H9 (cell line): ENCODE measurements around the gene KRTAP12-1. TPM values are rescaled to one million over a fixed set of nuclear protein-coding genes. Genes with fewer than 3 reads are reported as not detected.

ENCODE experiments used
- DNase-seq: peaks from one replicate; pipeline ENCODE4 v3.0.0-alpha.2; 2017
- H2AFZ ChIP-seq: one replicate; pipeline ENCODE4 v1.6.1; 2013; ENCODE audit warnings: mild to moderate bottlenecking, low read length, control low read depth, moderate library complexity
- H2AK5ac ChIP-seq: 2 replicates; pipeline ENCODE4 v1.6.1; 2013; ENCODE audit warnings: low read length, control low read depth, mixed read lengths; ENCODE audit not compliant: insufficient read length
- H2BK120ac ChIP-seq: one replicate; pipeline ENCODE4 v1.6.1; 2013; ENCODE audit warnings: low read depth, mild to moderate bottlenecking, low read length, control low read depth, inconsistent platforms; ENCODE audit not compliant: poor library complexity, severe bottlenecking
- H2BK12ac ChIP-seq: 2 replicates; pipeline ENCODE4 v1.6.1; 2013; ENCODE audit warnings: low read length, control low read depth, mixed read lengths, low read depth; ENCODE audit not compliant: insufficient read length
- H2BK15ac ChIP-seq: 2 replicates; pipeline ENCODE4 v1.6.1; 2013; ENCODE audit warnings: low read depth, low read length, control low read depth
- H2BK20ac ChIP-seq: one replicate; pipeline ENCODE4 v1.6.1; 2013; ENCODE audit warnings: low read depth, mild to moderate bottlenecking, low read length, control low read depth, inconsistent platforms; ENCODE audit not compliant: poor library complexity, severe bottlenecking
- H2BK5ac ChIP-seq: 2 replicates; pipeline ENCODE4 v1.6.1; 2013; ENCODE audit warnings: low read length, control low read depth, mixed read lengths; ENCODE audit not compliant: insufficient read length
- H3K14ac ChIP-seq: 2 replicates; pipeline ENCODE4 v1.6.1; 2013; ENCODE audit warnings: low read length, control low read depth; ENCODE audit not compliant: insufficient read depth
- H3K18ac ChIP-seq: 2 replicates; pipeline ENCODE4 v1.6.1; 2013; ENCODE audit warnings: low read depth, mild to moderate bottlenecking, mixed read lengths, low read length, control low read depth; ENCODE audit not compliant: insufficient read length
- H3K23ac ChIP-seq: 2 replicates; pipeline ENCODE4 v1.6.1; 2013; ENCODE audit warnings: low read length, control low read depth, mixed read lengths, low read depth; ENCODE audit not compliant: insufficient read length
- H3K23me2 ChIP-seq: 2 replicates; pipeline ENCODE4 v1.6.1; 2013; ENCODE audit warnings: low read depth, mild to moderate bottlenecking, mixed read lengths, low read length, control low read depth; ENCODE audit not compliant: insufficient read length, poor library complexity, severe bottlenecking
- H3K27ac ChIP-seq: 2 replicates; pipeline ENCODE4 v1.5.1; 2013; ENCODE audit warnings: low read length, control low read depth, mixed read lengths, low read depth; ENCODE audit not compliant: insufficient read length
- H3K27me3 ChIP-seq: 2 replicates; pipeline ENCODE4 v1.6.1; 2013; ENCODE audit warnings: low read length, control low read depth, inconsistent platforms; ENCODE audit not compliant: insufficient read depth
- H3K4ac ChIP-seq: 2 replicates; pipeline ENCODE4 v1.6.1; 2013; ENCODE audit warnings: low read depth, mild to moderate bottlenecking, control low read depth, inconsistent platforms, low read length, moderate library complexity
- H3K4me1 ChIP-seq: 2 replicates; pipeline ENCODE4 v1.6.1; 2013; ENCODE audit warnings: low read length, control low read depth, inconsistent platforms; ENCODE audit not compliant: insufficient read depth
- H3K4me2 ChIP-seq: 2 replicates; pipeline ENCODE4 v1.6.1; 2013; ENCODE audit warnings: low read length, control low read depth, mixed read lengths; ENCODE audit not compliant: insufficient read length, insufficient read depth
- H3K56ac ChIP-seq: 2 replicates; pipeline ENCODE4 v1.6.1; 2013; ENCODE audit warnings: low read depth, mild to moderate bottlenecking, mixed read lengths, low read length, control low read depth; ENCODE audit not compliant: insufficient read length
- H3K79me1 ChIP-seq: 2 replicates; pipeline ENCODE4 v1.6.1; 2013; ENCODE audit warnings: low read depth, mild to moderate bottlenecking, moderate library complexity, low read length, control low read depth, inconsistent platforms; ENCODE audit not compliant: insufficient read depth, poor library complexity, severe bottlenecking
- H3K79me2 ChIP-seq: 2 replicates; pipeline ENCODE4 v1.6.1; 2013; ENCODE audit warnings: low read length, control low read depth, inconsistent platforms; ENCODE audit not compliant: insufficient read depth
- H3K9ac ChIP-seq: 2 replicates; pipeline ENCODE4 v1.6.1; 2013; ENCODE audit warnings: low read length, control low read depth, mixed read lengths; ENCODE audit not compliant: insufficient read length; ENCODE audit errors: extremely low read depth
- H3K9me3 ChIP-seq: one replicate; pipeline ENCODE4 v1.6.1; 2013; ENCODE audit warnings: low read depth, low read length, inconsistent platforms; ENCODE audit not compliant: control insufficient read depth
- H3T11ph ChIP-seq: one replicate; pipeline ENCODE4 v1.6.1; 2013; ENCODE audit warnings: mild to moderate bottlenecking, low read length, control low read depth, inconsistent platforms
- H4K20me1 ChIP-seq: one replicate; pipeline ENCODE4 v1.6.1; 2013; ENCODE audit not compliant: control insufficient read depth, insufficient read length, insufficient read depth
- H4K5ac ChIP-seq: 2 replicates; pipeline ENCODE4 v1.6.1; 2013; ENCODE audit warnings: low read depth, mild to moderate bottlenecking, mixed read lengths, low read length, control low read depth; ENCODE audit not compliant: insufficient read length
- H4K8ac ChIP-seq: replicated peaks from 2 replicates; pipeline ENCODE4 v1.6.1; 2013; ENCODE audit warnings: low read length, control low read depth, mixed read lengths, low read depth; ENCODE audit not compliant: insufficient read length
- H4K91ac ChIP-seq: 2 replicates; pipeline ENCODE4 v1.6.1; 2013; ENCODE audit warnings: low read depth, mild to moderate bottlenecking, moderate library complexity, mixed read lengths, low read length, control low read depth; ENCODE audit not compliant: insufficient read length
- H3K27ac Mint-ChIP-seq, 3 experiments: 2 replicates in 2 of 3; 3 replicates in 1 of 3; pipeline ENCODE4 v1.8.0; 2020 to 2021; ENCODE audit warnings: mixed read lengths in 3 of 3, mild to moderate bottlenecking in 1 of 3, moderate library complexity in 1 of 3
- H3K27me3 Mint-ChIP-seq: 2 replicates; pipeline ENCODE4 v1.8.0; 2021; ENCODE audit warnings: low read depth, mild to moderate bottlenecking, moderate library complexity, mixed read lengths
- H3K36me3 Mint-ChIP-seq, 3 experiments: 2 replicates in 2 of 3; 3 replicates in 1 of 3; pipeline ENCODE4 v1.8.0; 2020 to 2021; ENCODE audit warnings: low read depth in 3 of 3, mixed read lengths in 3 of 3; ENCODE audit not compliant: insufficient read depth in 1 of 3
- H3K4me1 Mint-ChIP-seq, 2 experiments: 2 replicates each; pipeline ENCODE4 v1.8.0; 2020; ENCODE audit warnings: mixed read lengths in 2 of 2
- H3K4me3 Mint-ChIP-seq, 2 experiments: 2 replicates in 1 of 2; 3 replicates in 1 of 2; pipeline ENCODE4 v1.8.0; 2020 to 2021; ENCODE audit warnings: mild to moderate bottlenecking in 2 of 2, mixed read lengths in 2 of 2, moderate library complexity in 1 of 2
- H3K9me3 Mint-ChIP-seq, 2 experiments: 2 replicates in 1 of 2; 3 replicates in 1 of 2; pipeline ENCODE4 v1.8.0; 2020; ENCODE audit warnings: mild to moderate bottlenecking in 2 of 2, mixed read lengths in 2 of 2, moderate library complexity in 1 of 2
- WGBS: extraction: QIAGEN DNeasy Blood & Tissue Kit; methylation state at CpG from one replicate; pipeline ENCODE4 v1.1.7; 2013; ENCODE audit warnings: missing lambda C conversion rate, low lambda C conversion rate, mixed read lengths; ENCODE audit not compliant: insufficient read length; ENCODE audit errors: extremely low coverage; 5-methylcytosine and 5-hydroxymethylcytosine counted together
- total RNA-seq: library from RNA; stranded (reverse); gene quantifications from 2 replicates; pipeline ENCODE4 v1.2.1, GENCODE V29; 2021
- TF ChIP-seq, protein P1 (sequence below): fragments of 200-600 bp; sonication (generic); conservative IDR thresholded peaks from 3 replicates; pipeline ENCODE4 v1.8.0; 2021; ENCODE audit warnings: antibody characterized with exemption, mild to moderate bottlenecking

The KRTAP12-1 gene
- total RNA-seq, 1 experiment from 2014 or later: not detected

DNA sequence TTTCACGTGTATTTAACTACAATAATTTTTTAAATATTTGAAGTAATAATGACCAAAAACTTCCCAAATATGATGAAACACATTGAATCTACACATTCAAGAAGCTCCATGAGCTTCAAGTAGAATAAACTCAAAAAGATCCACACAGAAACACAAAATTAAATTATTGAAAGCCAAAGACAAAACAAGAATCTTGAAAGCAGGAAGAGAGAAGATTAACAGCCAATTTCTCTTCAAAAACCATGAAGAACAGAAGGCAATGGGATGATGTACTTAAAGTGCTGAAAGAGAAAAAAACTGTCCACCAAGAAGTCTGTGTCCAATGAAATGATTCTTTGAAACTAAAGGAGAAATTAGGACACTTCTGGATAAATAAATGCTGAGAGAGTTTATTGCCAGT is 49.9 kb downstream of the KRTAP12-1 start:
- Histone ChIP-seq H4K8ac (no peak overlapping the region), H3K9me3 (no peaks in the 10 kb centered on the region), H2AK5ac (no peak overlapping the region), H4K20me1 (no peaks in the 10 kb centered on the region), H3K79me1 (no peaks in the 10 kb centered on the region), H3K4me1 (no peaks in the 10 kb centered on the region), H3K79me2 (no peaks in the 10 kb centered on the region), H3K9ac (no peak overlapping the region), H3T11ph (no peak overlapping the region), H3K18ac (no peak overlapping the region), H4K91ac (no peak overlapping the region), H3K4ac (no peak overlapping the region), H2BK15ac (no peak overlapping the region), H3K56ac (no peak overlapping the region), H3K23ac (no peak overlapping the region), H3K14ac (no peak overlapping the region), H2BK120ac (no peak overlapping the region), H3K4me2 (no peak overlapping the region), H2AFZ (no peak overlapping the region), H3K27ac (no peak overlapping the region), H2BK20ac (no peak overlapping the region), H3K27me3 (no peaks in the 10 kb centered on the region), H2BK12ac (no peak overlapping the region), H3K23me2 (no peaks in the 10 kb centered on the region), H4K5ac (no peak overlapping the region), H2BK5ac (no peak overlapping the region)
- H3K9me3 Mint-ChIP-seq: peaks cover 20 to 26% of the 10 kb centered on the region in 2 experiments
- no peak for DNase-seq
- H3K27ac Mint-ChIP-seq: no peak overlapping the region
- TF ChIP-seq, protein P1, sequence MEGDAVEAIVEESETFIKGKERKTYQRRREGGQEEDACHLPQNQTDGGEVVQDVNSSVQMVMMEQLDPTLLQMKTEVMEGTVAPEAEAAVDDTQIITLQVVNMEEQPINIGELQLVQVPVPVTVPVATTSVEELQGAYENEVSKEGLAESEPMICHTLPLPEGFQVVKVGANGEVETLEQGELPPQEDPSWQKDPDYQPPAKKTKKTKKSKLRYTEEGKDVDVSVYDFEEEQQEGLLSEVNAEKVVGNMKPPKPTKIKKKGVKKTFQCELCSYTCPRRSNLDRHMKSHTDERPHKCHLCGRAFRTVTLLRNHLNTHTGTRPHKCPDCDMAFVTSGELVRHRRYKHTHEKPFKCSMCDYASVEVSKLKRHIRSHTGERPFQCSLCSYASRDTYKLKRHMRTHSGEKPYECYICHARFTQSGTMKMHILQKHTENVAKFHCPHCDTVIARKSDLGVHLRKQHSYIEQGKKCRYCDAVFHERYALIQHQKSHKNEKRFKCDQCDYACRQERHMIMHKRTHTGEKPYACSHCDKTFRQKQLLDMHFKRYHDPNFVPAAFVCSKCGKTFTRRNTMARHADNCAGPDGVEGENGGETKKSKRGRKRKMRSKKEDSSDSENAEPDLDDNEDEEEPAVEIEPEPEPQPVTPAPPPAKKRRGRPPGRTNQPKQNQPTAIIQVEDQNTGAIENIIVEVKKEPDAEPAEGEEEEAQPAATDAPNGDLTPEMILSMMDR: no peak
- no peak overlapping the region for H3K4me3 Mint-ChIP-seq
- no CpG with 5 or more reads among the region's 1 CpG for WGBS
- H3K27me3 Mint-ChIP-seq: peaks cover 14% of the 10 kb centered on the region
- peaks cover 3 to 10% of the 10 kb centered on the region in 2 experiments; a peak in 3 of 4 replicates for H3K4me1 Mint-ChIP-seq
- H3K36me3 Mint-ChIP-seq: peaks cover 7 to 16% (median 11%) of the 10 kb centered on the region in 3 experiments; a peak in 6 of 7 replicates

Other genes with a start within 250 kb of the KRTAP12-1 start
- gene LRRC3, start 226.7 kb downstream of the KRTAP12-1 start, total RNA-seq: 2.6 and 3.1 TPM in 2 replicates
- not detected in 2 replicates for gene KRTAP10-1, start 142.0 kb downstream of the KRTAP12-1 start, total RNA-seq
- gene KRTAP10-2, start 130.7 kb downstream of the KRTAP12-1 start, total RNA-seq: not detected in 2 replicates
- gene KRTAP10-3, start 123.4 kb downstream of the KRTAP12-1 start, total RNA-seq: not detected in 2 replicates
- not detected in 2 replicates for gene KRTAP10-4, start 108.4 kb downstream of the KRTAP12-1 start, total RNA-seq
- gene KRTAP10-5, start 101.6 kb downstream of the KRTAP12-1 start, total RNA-seq: not detected in 2 replicates
- not detected in 2 replicates for gene KRTAP10-6, start 89.7 kb downstream of the KRTAP12-1 start, total RNA-seq
- not detected in 2 replicates for gene KRTAP10-7, start 81.6 kb downstream of the KRTAP12-1 start, total RNA-seq
- gene KRTAP10-8, start 70.1 kb downstream of the KRTAP12-1 start, total RNA-seq: not detected in 2 replicates
- gene KRTAP10-9, start 55.1 kb downstream of the KRTAP12-1 start, total RNA-seq: not detected in 2 replicates
- gene KRTAP10-10, start 44.8 kb downstream of the KRTAP12-1 start, total RNA-seq: not detected in 2 replicates
- not detected in 2 replicates for gene KRTAP10-11, start 35.7 kb downstream of the KRTAP12-1 start, total RNA-seq
- not detected in 2 replicates for gene KRTAP12-4, start 27.5 kb downstream of the KRTAP12-1 start, total RNA-seq
- gene KRTAP12-3, start 24.2 kb downstream of the KRTAP12-1 start, total RNA-seq: not detected in 2 replicates
- not detected in 2 replicates for gene KRTAP12-2, start 15.2 kb downstream of the KRTAP12-1 start, total RNA-seq
- gene KRTAP10-12, start 15.0 kb upstream of the KRTAP12-1 start, total RNA-seq: not detected in 2 replicates
- gene TSPEAR, start 29.4 kb upstream of the KRTAP12-1 start, total RNA-seq: 1.2 and 1.3 TPM in 2 replicates
- gene UBE2G2, start 119.7 kb upstream of the KRTAP12-1 start, total RNA-seq: 106 and 121 TPM in 2 replicates
- gene SUMO3, start 135.9 kb upstream of the KRTAP12-1 start, total RNA-seq: 82.9 and 85.7 TPM in 2 replicates
- 107 and 112 TPM in 2 replicates for gene PTTG1IP, start 191.5 kb upstream of the KRTAP12-1 start, total RNA-seq
- gene ITGB2, start 238.7 kb upstream of the KRTAP12-1 start, total RNA-seq: 0.61 and 1.1 TPM in 2 replicates